LNCaP clone FGC (cell line): Measurements from ENCODE around the gene PTPRE.

Experiments used
- DNase-seq: peaks from one replicate; pipeline ENCODE4 v3.0.0-alpha.2; 2011; ENCODE audit warnings: low read depth
- H3K4me3 ChIP-seq: 2 replicates; pipeline ENCODE4 v1.5.1; 2011; ENCODE audit warnings: mild to moderate bottlenecking, low read depth, low read length, control low read depth
- CTCF ChIP-seq: IDR thresholded peaks from 2 replicates; pipeline ENCODE4 v1.5.1; 2012; ENCODE audit warnings: mild to moderate bottlenecking; ENCODE audit not compliant: control insufficient read depth, insufficient read depth; ENCODE audit errors: extremely low read depth

Gene PTPRE

GRCh38 chr10:128095753-128096469 is 189.0 kb downstream of the PTPRE start:
- no peak for TF ChIP-seq CTCF
- DNase-seq, result no peak
- H3K4me3 ChIP-seq, result no peak overlapping the region

GRCh38 chr10:128096486-128097199 is 189.7 kb downstream of the PTPRE start:
- TF ChIP-seq CTCF, result no peak
- no peak for DNase-seq
- H3K4me3 ChIP-seq, result no peak overlapping the region

GRCh38 chr10:128097783-128098182 is 190.9 kb downstream of the PTPRE start:
- DNase-seq, result no peak
- no peak for TF ChIP-seq CTCF
- H3K4me3 ChIP-seq, result no peak overlapping the region

- H3K4me3 ChIP-seq, result no peak overlapping the region
- DNase-seq, result no peak
- no peak for TF ChIP-seq CTCF
Measured at GRCh38 chr10:128098631-128099030, 191.7 kb downstream of the PTPRE start.

- no peak for TF ChIP-seq CTCF
- DNase-seq, result no peak
Measured at GRCh38 chr10:128099901-128100300, 193.0 kb downstream of the PTPRE start.

GRCh38 chr10:128101901-128102300 is 195.0 kb downstream of the PTPRE start:
- no peak for TF ChIP-seq CTCF
- no peak overlapping the region for H3K4me3 ChIP-seq
- no peak for DNase-seq

More at GRCh38 chr10:128099901-128100300, 193.0 kb downstream of the PTPRE start:
- no peak overlapping the region for H3K4me3 ChIP-seq
